HTERT RPE-1 (cell line): Measurements from ENCODE around the gene PALM3.

Experiments used
- in situ Hi-C: fragments of 300-500 bp; cut with MboI; formaldehyde crosslinking; loops from 4 replicates; pipeline ENCODE4 v1.14.3; 2020; ENCODE audit warnings: low sequenced_read_pairs

The PALM3 gene

GRCh38 chr19:14089662-14090508 is 28.0 kb upstream of the PALM3 start:
- in situ Hi-C loops: no loop called here

DNA sequence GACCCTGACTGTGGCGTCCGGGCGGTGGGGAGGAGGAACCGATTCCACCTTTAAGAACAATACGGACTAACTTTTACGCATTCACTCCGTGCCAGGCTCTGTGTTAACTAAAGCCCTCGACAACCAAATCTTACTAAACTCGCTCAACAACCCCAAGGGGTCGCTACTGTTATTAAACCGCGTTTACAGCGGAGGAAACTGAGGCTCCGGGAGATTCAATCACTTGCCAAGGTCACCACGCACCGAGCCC is 27.5 kb upstream of the PALM3 start:
- in situ Hi-C loops: no loop called here

DNA sequence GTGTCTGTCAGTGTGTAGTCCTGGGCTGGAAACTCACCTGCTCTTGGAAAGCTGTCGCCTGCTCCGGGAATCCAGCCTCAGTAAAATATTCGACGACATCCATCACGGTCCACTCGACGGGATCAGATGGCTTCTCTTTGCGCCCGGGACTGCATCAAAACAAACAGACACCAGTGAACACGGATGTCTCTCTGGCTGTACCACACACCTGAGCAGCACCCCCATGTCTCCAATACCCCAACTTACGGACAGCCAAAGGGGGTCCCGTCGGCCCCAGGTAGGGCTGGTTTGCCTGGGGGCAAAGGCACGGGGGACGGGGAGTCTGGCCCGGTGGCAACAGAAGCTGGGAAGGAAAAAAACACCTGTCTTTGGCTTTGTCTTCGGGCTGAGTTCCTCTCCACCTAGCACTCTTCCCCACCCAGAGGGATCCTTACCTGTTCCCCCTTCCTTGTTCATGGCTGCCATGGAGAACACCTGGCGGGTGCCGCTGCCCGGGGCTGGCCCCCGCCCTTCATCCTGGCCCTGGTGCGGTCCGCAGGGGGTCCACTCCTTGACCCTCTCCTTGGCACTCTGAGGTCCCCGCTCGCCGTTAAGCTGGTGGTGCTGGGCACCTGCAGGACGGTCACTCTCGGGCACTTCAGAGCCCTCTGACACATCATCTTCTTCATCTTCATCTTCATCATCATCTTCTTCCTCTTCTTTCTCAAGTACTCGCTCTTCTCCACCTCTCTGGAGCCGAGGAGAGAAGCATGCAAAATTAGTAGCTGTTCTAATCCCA is 26.9 kb upstream of the PALM3 start:
- in situ Hi-C loops: no loop called here

- in situ Hi-C loops: no loop called here
Observed at GRCh38 chr19:14086098-14086497, 24.2 kb upstream of the PALM3 start.

DNA sequence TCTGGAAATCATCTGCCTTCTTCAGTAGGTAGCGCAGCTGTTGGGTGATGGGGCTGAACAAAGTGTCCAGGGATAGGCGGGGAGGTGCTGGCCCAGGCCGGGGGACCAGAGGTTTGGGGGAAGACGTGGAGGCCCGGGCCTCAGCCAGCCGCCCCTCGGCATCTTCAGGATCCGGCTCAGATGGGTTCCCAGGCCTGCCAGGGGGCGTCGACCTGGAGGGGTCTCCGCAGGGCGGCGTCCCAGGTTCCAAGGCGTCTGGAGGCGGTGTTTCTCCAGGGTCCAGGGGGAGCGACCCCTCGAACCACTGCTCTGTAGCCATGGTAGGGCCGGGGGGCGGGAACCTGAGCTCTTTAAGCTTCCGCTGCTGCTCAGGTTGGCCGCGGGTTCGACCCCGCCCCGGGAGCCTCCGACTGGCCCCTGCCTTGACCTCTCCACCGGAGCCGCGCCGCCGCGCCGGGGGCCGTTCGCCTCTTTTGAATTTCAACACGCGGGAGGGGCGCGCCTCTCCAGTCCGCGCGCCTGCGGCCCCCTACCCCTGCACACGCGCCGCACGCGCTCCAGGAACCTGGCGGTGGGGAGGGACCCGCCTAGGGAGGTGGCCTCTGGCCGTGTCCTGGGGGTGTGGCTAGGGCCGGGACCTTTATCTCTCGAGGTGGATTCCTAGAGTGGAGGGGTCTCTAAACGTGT is 23.6 kb upstream of the PALM3 start, which contains the start of gene C19orf67:
Gene C19orf67 (minus strand): TSS at position 475 of the 687 bp plus-strand sequence. CDS start 156 bp downstream, at position 319.
- in situ Hi-C loops: no loop called here

DNA sequence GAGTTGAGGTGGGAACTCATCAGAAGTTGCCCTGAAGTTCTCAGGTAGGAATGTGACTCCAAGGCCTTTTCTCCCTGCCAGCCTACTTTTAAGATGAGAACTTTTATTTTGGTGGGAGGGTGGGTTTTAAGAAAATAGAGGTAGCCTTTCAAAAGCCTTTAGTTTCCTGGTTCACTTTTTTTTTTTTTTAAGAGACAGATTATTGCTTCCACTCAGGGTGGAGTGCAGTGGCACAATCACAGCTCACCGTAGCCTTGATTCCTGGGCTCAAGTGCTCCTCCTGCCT is 20.7 kb upstream of the PALM3 start:
- in situ Hi-C loops: no loop called here

GRCh38 chr19:14081797-14082674 is 20.2 kb upstream of the PALM3 start:
- in situ Hi-C loops: no loop called here

DNA sequence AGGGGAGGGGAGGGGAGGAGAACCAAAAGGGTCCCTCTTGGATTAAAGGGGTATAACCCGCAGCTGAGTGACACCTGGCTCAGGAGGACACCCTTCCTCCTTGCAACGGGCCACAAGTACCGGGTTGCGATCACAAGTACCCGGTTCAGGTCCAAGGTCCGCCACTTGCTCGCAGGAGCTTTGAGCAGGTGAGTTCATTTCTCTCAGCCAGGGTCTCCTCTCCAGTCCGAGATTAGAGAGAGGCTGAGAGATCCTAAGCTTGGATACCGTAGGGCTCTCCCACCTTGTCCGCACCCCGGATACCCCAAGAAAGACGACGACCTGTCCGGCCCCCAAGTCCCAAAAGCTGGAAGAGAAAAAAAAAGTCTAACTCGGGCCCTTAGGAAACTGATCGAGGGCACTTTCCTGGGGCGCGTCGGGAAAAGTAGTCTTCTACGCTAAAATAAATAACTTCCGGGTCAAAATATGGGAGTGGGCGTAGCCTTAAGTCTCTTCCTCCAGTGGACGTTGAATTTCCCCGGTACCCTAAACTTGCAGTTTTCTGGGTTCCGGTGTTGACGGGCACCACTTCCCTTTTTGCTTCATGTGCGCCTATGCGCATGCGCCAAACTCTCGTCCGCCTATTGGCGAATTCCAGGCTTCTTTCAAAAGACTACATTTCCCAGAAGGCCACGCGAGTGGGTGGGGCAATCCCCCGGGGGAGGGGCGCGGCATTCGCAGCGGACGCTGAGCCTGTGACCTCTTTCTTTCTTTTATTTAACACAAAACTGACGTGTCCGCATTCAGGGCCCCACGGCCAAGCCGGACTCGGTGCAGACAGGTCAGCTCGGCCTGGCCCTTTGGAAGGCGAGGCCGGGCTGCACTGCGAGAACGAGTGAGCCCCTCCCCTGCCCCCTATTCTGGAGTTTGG is 19.3 kb upstream of the PALM3 start:
- in situ Hi-C loops: no loop called here

DNA sequence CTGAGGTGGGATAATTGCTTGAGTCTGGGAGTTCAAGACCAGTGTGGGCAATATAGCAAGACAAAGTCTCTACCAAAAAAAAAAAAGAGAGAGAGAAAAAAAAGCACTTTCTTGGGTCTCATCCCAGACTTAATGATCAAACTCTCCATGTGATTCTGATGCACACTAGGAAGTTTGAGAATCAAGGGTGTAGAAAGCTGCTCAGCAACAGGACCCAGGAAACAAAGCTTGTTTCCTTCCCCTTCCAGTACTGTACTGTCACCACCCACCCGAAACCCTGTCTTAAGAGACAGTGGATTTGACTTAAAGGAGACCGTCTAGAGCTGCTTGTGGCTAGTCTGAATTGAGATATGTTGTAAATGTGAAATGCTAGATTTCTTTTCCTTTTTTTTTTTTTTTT is 16.5 kb upstream of the PALM3 start:
- in situ Hi-C loops: no loop called here

- in situ Hi-C loops: no loop called here
Observed at GRCh38 chr19:14073925-14074838, 12.3 kb upstream of the PALM3 start.

DNA sequence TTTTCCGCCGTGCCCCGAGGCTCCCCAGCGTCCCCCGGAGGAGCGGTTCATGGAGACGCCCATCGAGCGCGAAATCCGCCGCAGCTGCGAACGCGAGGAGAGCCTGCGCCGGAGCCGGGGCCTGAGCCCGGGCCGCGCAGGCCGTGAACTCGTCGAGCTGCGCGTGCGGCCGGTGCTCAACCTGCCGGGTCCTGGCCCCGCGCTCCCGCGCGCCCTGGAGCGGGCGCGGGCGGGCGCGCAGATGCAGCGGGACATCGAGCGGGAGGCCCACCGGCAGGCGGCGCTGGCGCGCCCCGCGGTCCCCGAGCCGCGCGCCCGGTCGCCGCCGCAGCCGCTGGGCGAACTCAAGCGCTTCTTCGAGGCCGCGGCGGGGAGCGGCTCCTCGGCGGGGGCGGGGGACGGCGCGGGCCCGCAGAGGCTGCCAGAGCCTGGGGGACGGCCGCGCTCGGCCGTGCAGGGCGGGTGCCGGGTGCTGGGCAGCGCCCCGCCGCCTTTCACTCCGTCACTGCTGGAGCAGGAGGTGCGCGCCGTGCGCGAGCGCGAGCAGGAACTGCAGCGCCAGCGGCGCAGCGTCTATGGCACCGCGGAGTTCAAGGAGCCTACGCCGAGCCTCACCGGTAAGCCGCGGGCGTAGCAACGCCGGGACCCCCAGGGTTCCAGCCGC is 11.5 kb upstream of the PALM3 start:
- in situ Hi-C loops: no loop called here

DNA sequence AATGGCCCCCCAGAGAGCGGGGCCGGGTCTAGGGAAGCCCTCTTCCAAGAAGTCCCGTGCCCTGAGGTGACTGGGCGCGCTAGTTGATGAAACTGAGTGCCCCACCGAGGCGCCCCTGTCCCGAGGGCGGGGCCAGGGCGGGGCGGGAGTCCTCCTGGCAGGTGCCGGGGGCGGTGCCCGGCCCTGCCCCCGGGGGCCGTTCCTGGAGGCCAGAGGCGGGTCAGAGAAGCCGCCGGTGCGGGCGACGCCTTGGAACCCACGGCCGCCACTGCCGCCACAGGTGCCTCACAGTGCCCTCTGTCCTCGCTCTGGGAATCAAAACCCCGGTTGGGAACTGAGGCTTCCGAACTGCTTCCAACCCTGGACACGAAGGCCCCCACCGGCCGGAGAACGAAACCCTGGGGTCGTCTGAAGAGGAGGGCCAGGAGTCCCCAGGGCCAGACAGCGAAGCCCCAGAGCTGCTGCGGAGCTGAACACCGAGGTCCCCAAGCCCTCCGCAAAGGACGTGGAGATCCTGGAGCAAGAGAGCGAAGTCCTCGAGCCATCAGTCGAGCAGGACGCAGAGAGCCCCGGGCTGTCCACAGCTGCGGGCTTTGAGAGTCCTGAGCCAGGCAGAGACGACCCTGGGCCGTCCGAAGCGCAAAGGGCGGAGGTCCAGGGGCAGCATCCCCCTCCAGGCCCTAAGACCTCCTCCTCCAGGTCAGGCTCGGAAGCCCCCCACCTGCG is 10.8 kb upstream of the PALM3 start, which contains the start of gene MISP3:
Gene MISP3 (plus strand): TSS at position 252 of the 726 bp plus-strand sequence. CDS start 524 bp downstream, outside the sequence.
- in situ Hi-C loops: no loop called here

- in situ Hi-C loops: no loop called here
Observed at GRCh38 chr19:14070268-14071050, 8.6 kb upstream of the PALM3 start.

DNA sequence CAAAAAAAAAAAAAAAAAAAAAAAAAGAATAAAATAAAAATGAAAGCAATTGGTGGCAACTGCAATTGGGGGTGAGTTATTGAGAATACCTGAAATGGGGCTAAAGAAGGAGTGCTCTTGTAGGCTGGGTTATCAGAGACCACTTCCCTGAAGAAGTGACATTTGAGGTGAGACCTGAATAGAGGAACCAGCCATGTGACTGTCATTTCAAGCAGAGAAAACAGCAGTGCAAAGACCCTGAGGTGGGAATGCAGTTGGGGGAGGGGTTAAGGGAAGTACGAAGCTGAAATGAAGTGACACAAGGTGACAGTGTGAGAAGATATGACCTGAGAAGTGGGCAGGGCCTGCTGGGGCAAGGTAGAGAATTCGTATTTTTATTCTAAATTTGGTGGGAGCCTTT is 4.3 kb upstream of the PALM3 start:
- in situ Hi-C loops: no loop called here

GRCh38 chr19:14063105-14063504 is 1.2 kb upstream of the PALM3 start:
- in situ Hi-C loops: no loop called here

DNA sequence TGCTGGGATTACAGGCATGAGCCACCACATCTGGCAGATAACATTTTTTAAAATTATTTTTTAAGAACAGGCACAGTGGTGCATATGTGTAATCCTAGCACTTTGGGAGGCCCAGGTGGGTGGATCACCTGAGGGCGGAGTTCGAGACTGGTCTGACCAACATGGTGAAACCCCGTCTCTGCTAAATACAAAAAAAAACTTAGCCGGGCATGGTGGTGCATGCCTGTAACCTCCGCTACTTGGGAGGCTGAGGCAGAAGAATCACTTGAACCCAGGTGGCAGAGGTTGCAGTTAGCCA is 631 bp upstream of the PALM3 start:
- in situ Hi-C loops: no loop called here
